Hematopoietic multipotent progenitor cell treated with erythropoietin and hydrocortisone succinate and interleukin-3 and kit ligand, for 17 days (in vitro differentiated cells): Measurements from ENCODE around the gene RDH13.
A peak's percentile ranks its signal among the peaks of the same experiment; 100 is the strongest.
"Not testable (repeated sequence)": the region's sequence is repeated elsewhere in the genome, so short reads cannot be mapped to it uniquely, and the experiment has no call there.

ENCODE experiments used
- DNase-seq: peaks from one replicate; pipeline ENCODE4 v3.0.0-alpha.2; 2015; ENCODE audit warnings: low spot score

Gene RDH13

DNA sequence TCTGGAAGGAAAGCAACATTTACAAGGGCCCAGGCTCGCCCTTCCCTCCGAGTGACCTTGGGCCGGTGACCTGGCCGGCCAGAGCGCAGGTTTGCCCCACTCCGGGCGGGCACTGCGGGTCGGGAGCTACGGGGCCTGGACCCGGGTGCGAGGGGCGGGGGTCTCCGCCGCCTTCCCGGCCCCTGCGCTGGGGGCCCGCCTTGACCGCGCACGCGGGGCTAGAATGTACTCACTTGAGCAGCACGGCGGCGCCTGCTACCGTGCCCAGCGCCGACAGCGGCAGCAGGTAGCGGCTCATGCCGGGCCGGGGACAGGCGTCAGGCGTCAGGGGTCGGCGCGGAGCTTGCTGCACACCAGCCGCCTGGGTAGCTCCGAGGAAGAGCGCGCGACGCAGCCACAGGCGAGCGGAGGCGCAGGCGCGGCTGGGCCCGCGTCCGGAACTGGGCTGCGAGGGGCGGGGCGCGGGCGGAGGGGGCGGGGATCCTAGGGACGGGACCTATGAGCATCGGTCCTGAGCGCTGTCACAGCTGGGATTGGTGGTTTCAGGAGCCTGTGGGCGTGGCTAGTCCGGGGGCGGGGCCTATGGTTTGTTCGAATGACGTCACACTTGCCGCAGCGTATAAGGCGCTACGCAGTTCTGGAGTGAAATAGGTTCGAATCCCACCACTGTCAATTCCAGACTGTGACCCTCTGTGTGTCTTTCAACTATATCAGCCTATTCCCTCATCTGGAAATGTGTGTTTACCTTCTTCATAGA, at the start of gene RDH13:
Gene RDH13 (minus strand): TSS at position 414 of the 757 bp plus-strand sequence. CDS start 116 bp downstream, at position 298.
- peak; percentile 91 for DNase-seq

- no peak for DNase-seq
Observed at GRCh38 chr19:55112246-55112776, 49.4 kb upstream of the RDH13 start.

GRCh38 chr19:55111238-55111831, 48.4 kb upstream of the RDH13 start:
- no peak for DNase-seq

GRCh38 chr19:55109527-55110291, 46.8 kb upstream of the RDH13 start:
- DNase-seq, result no peak

DNA sequence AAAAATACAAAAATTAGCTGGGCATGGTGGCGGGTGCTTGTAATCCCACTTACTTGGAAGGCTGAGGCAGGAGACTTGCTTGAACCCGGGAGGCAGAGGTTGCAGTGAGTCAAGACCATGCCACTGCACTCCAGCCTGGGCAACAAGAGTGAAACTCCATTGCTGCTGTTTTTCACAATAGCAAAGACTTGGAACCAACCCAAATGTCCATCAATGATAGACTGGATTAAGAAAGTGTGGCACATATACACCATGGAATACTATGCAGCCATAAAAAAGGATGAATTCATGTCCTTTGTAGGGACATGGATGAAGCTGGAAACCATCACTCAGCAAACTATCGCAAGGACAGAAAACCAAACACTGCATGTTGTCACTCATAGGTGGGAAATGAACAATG, 44.3 kb upstream of the RDH13 start:
- not testable (repeated sequence) for DNase-seq

GRCh38 chr19:55106591-55106990, 43.6 kb upstream of the RDH13 start:
- no peak for DNase-seq

DNA sequence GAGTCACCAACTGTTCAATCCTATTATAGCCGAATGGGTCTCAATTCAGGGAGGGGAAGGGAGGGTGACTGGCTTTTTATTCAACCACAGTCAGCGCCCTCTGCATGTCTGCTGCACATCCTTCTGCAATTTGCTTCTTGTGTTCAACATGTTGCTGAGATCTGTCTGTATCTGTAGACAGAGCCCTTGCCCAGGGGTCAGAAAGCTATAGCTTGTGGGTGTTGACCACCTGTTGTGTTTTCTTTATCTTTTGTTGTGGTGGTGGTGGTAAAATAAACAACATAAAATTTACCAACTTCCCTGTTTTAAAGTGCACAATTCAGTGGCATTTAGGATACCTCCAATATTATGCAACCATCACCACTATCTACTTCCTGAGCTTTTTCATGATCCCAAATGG, 42.3 kb upstream of the RDH13 start:
- DNase-seq, result no peak

- no peak for DNase-seq
Observed at GRCh38 chr19:55103190-55103589, 40.2 kb upstream of the RDH13 start.

DNA sequence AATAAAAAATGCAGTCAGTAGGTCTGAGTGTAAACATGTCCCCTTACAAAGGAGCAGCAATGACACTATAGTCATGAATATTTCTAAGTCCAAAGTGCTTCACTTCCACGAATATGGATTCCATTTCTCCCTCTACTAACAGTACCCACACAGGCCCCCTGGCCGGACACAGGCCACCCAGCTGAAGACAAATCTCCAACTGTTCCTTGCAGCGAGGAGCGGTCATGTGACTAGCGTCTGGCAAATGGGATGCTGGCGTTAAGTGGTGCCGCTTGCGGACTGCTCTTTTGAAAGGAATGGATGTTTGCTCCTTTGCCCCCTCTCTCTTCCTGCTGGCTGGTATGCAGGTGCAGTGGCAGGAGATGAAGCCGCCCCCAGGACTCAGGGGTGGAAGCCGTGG, 38.3 kb upstream of the RDH13 start:
- no peak for DNase-seq

DNA sequence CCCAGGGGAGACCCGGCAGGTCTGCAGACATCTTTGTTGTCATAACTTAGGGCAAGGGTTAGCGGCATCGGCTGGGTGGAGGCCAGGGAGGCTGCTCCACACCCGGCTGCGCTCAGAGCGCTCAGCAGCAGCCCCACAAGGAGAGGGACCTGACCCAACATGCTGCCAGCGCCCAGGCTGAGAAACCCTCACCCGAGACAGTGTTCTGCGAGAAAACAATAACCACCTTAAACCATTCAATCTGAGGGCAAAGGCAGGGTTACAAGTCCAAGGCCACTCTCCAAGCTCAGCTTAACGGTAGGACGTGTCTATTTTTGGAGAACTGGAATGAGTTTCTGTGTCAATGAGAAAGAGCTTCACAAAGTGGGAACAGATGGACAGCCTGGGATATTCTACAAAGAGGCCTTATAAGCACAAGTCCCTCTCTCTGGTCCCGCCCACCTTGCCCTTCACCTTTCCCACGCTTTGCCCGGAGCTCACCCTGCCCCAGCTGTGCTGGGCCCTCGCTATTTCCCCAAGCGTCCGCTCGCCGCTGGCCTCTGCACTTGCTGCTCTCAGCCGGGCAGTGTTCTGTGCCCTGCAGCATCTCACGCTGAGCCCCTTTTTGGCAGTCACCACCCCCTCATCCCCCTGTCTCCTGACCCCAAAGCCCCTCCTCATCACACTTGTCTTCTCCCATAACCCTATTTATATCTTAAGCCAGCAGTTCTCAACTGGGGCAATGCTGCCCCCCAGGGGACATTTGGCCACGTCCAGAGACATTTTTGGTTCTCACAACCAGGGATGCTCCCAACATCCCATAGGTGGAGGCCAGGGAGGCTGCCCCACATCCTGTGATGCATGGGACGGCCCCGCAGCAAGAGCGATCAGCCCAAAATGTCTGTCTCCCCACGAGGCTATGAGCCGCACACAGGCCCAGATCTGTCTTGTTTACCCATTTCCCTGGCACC, 36.9 kb upstream of the RDH13 start:
- DNase-seq, result no peak

DNA sequence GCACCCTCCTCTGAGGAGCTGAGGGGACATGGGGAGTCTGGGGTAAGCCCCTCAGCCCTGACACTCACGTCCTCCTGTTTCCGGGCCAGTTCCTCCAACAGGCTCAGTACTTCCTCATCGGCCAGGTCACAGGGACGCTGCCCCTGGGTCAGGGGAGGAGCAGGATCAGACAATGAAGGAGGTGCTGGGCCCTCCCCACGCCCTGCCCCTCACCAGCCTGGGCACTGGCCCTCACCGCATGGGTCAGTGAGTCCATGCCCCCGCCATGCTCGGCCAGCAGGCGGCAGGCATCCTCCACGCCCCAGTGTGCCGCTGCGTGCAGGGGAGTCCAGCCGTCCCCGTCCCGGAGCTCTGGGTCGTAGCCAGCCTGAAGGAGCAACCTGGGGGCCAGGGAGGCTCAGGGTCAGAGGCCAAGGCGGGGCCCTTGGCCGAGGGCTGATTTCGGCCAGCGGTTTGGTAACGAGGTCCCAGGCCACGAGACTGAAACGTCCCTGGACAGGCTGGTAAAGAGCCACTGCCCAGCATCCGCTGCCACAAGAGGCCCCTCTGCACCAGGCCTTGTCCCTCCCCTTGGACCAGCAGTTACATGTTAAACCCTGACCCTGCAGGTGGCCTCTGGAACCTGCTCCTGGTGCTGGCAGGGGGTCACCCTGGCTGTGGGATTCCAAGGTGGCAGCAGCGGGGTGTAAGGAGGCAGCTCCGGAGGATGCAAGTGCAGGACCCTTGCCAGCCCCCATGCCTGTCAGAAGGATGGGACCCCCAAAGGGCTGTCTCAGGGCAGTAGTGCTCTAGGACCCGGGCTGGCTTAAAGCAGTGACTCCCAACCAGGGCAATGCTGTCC, 36.0 kb upstream of the RDH13 start:
- no peak for DNase-seq

- no peak for DNase-seq
Observed at GRCh38 chr19:55097864-55098715, 35.1 kb upstream of the RDH13 start.

DNA sequence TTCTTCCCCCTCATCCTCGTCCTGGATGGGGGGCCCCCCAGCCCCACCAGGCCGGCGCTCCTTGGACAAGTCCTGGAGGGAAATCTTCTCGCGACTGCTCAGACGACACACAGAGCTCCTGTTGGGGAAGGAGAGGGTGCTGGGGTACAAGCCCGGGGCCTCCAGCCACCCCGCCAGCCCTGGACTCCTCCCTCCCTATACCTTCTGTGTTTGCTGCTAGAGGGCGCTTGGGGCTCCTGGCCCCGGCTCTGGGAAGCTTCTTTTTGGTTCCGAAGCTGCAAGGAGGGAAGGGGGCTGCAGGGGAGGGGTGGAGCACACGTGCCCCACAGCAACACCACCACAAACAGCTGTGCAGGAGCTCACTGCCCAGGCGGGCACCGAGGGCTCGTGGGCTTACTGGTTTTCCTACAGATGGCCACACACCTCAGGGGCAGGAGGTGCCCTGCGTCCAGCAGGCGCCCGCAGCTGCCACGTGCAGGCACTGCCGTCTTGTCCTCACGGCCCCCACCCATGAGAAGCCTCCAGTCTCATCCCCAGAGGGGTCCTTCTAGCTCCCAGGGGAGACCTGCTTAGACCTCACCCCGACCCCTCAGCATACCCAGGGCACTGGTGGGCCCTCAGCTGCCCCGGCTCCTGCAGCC, 33.2 kb upstream of the RDH13 start:
- no peak for DNase-seq

- no peak for DNase-seq
Observed at GRCh38 chr19:55095260-55096060, 32.5 kb upstream of the RDH13 start.

DNA sequence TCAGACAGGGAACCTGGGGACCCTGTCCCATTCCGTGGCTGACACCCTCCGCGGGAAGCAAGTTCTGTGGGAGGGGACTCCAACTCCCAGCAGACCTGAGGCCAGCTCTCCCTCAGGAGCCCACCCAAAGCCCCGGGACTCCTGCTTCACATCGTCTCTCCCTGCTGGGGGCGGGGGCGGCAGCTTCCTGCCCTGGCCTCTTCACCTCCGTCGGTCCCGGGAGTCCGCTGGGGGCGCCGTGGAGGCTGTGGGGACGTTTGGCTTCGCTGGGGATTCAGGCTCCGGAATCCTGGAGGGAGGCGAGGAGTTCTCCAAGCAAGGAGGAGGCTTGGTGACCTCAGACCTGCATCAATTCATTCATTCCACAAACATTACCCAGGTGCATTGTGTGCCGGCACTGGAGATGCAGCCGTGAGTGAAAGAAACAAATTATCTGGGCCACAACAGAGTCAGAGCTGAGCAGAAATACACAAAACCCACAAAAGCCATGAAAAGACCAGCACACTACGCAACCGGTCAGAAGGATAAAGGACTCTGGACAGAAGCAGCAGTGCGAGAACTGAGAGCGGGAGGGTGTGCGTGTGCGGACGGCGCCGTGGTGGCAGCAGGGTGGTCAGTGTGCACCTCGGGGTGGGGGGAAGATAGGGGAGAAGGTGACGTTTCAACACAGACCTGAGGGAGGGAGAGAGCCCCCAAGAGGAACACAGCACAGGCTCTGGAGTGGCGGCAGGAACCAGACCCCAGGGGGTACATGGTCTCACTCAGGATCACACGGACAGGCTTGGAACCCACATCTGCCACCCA, 31.7 kb upstream of the RDH13 start:
- DNase-seq, result no peak

GRCh38 chr19:55092423-55093318, 29.7 kb upstream of the RDH13 start:
- no peak for DNase-seq
